ENCODE data around the gene NUP85. TPM values are rescaled to one million over a fixed set of nuclear protein-coding genes. Genes with fewer than 3 reads are reported as not detected.

The NUP85 gene
- total RNA-seq, 1 experiment from 2014 or later: 40.6 TPM

GRCh38 chr17:75208161-75208560, 2.7 kb downstream of the NUP85 start:
- DNase-seq: no peak
- Histone ChIP-seq H4K20me1 (ENCODE audit: insufficient read depth, low read depth, low read length) (peaks cover 4% of the 10 kb centered on the region; the same call in 1 of the 2 replicates), H3K36me3 (ENCODE audit: insufficient read depth, low read length) (peaks cover 34% of the 10 kb centered on the region; the same call in 1 of the 2 replicates), H3K4me3 (ENCODE audit: low read length) (no peak overlapping the region), H3K27ac (ENCODE audit: low read length) (no peak overlapping the region), H3K4me1 (ENCODE audit: low read length) (peaks cover 17% of the 10 kb centered on the region), H3K79me2 (ENCODE audit: low read length) (peaks cover 68% of the 10 kb centered on the region), H2AFZ (ENCODE audit: low read length) (no peak overlapping the region), H3K9me2 (replicated peaks; ENCODE audit: insufficient read depth, low read length) (no peaks in the 10 kb centered on the region), H3K4me2 (ENCODE audit: low read depth, low read length, poor library complexity, severe bottlenecking) (no peak overlapping the region), H3K9me3 (ENCODE audit: low read length) (no peaks in the 10 kb centered on the region), H3K27me3 (ENCODE audit: low read length) (no peaks in the 10 kb centered on the region), H3K9ac (ENCODE audit: low read length) (no peak overlapping the region)

DNA sequence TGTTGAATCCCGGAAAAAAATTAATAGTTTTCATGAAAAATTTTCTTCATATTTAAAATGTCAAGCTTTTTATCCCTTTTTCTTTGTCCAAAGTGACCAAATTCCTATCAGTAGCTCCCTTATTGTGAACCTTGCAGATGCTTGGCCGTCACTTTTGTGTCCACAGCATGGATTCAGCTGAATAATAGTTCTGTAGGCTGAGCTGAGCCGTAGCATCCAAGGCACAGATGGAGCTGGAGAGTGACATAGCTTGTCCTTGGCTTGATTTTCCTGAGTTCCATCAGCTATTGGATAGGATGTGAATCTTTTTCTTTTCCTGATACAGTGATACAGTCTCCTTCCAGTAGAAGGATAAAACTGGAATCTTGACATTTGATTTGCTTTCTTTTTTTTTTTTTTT, 3.6 kb downstream of the NUP85 start:
- Histone ChIP-seq H3K9ac (ENCODE audit: low read length) (no peak overlapping the region), H3K4me1 (ENCODE audit: low read length) (peaks cover 15% of the 10 kb centered on the region), H3K27ac (ENCODE audit: low read length) (no peak overlapping the region), H3K4me2 (ENCODE audit: low read depth, low read length, poor library complexity, severe bottlenecking) (no peak overlapping the region), H3K79me2 (ENCODE audit: low read length) (peaks cover 67% of the 10 kb centered on the region), H2AFZ (ENCODE audit: low read length) (no peak overlapping the region), H4K20me1 (ENCODE audit: insufficient read depth, low read depth, low read length) (peaks cover 4% of the 10 kb centered on the region; the same call in 1 of the 2 replicates), H3K4me3 (ENCODE audit: low read length) (no peak overlapping the region), H3K9me2 (replicated peaks; ENCODE audit: insufficient read depth, low read length) (no peaks in the 10 kb centered on the region), H3K36me3 (ENCODE audit: insufficient read depth, low read length) (peaks cover 38% of the 10 kb centered on the region; the same call in 1 of the 2 replicates), H3K27me3 (ENCODE audit: low read length) (no peaks in the 10 kb centered on the region), H3K9me3 (ENCODE audit: low read length) (no peaks in the 10 kb centered on the region)
- no peak for DNase-seq

DNA sequence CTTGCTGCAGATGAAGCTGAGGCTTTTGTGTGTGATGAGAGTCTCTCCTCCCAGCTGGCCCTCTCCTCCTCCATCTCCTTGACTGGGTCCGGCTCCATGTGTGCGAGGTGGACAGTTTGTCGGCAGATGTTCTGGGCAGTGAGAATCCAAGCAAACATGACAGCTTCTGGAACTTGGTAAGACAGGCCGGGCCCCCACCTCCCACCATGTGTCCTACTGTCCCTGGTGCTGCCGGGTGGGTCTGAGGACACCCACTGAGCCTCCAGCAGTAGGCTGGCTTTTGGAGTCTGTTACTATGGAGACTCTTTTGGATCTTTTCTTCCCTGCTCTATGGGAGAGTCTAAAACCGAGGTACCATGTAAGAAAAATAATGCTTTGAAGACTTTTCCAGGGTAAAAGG, 12.7 kb downstream of the NUP85 start:
- no peaks in the 10 kb centered on the region for H3K9me3 ChIP-seq (ENCODE audit: low read length)
- no peak overlapping the region for H2AFZ ChIP-seq (ENCODE audit: low read length)
- no peak overlapping the region for H3K9ac ChIP-seq (ENCODE audit: low read length)
- H3K4me2 ChIP-seq (ENCODE audit: low read depth, low read length, poor library complexity, severe bottlenecking): no peak overlapping the region
- no peak for DNase-seq
- no peaks in the 10 kb centered on the region for H3K4me1 ChIP-seq (ENCODE audit: low read length)
- peaks cover 9% of the 10 kb centered on the region; the same call in 1 of the 2 replicates for H3K79me2 ChIP-seq (ENCODE audit: low read length)
- H3K27me3 ChIP-seq (ENCODE audit: low read length): no peaks in the 10 kb centered on the region
- H3K4me3 ChIP-seq (ENCODE audit: low read length): no peak overlapping the region
- no peaks in the 10 kb centered on the region for H4K20me1 ChIP-seq (ENCODE audit: insufficient read depth, low read depth, low read length)
- H3K9me2 ChIP-seq (replicated peaks; ENCODE audit: insufficient read depth, low read length): no peaks in the 10 kb centered on the region
- no peak overlapping the region for H3K27ac ChIP-seq (ENCODE audit: low read length)
- H3K36me3 ChIP-seq (ENCODE audit: insufficient read depth, low read length): peaks cover 41% of the 10 kb centered on the region; the same call in 1 of the 2 replicates

GRCh38 chr17:75219815-75220214, 14.3 kb downstream of the NUP85 start:
- H3K27me3 ChIP-seq (ENCODE audit: low read length): no peaks in the 10 kb centered on the region
- H3K9me2 ChIP-seq (replicated peaks; ENCODE audit: insufficient read depth, low read length): no peaks in the 10 kb centered on the region
- H3K4me1 ChIP-seq (ENCODE audit: low read length): no peaks in the 10 kb centered on the region
- H3K36me3 ChIP-seq (ENCODE audit: insufficient read depth, low read length): peaks cover 31% of the 10 kb centered on the region; the same call in 1 of the 2 replicates
- no peak overlapping the region for H2AFZ ChIP-seq (ENCODE audit: low read length)
- no peak overlapping the region for H3K9ac ChIP-seq (ENCODE audit: low read length)
- H3K79me2 ChIP-seq (ENCODE audit: low read length): peaks cover 9% of the 10 kb centered on the region; the same call in 1 of the 2 replicates
- H3K4me2 ChIP-seq (ENCODE audit: low read depth, low read length, poor library complexity, severe bottlenecking): no peak overlapping the region
- no peaks in the 10 kb centered on the region for H4K20me1 ChIP-seq (ENCODE audit: insufficient read depth, low read depth, low read length)
- no peak for DNase-seq
- H3K4me3 ChIP-seq (ENCODE audit: low read length): no peak overlapping the region
- H3K27ac ChIP-seq (ENCODE audit: low read length): no peak overlapping the region
- H3K9me3 ChIP-seq (ENCODE audit: low read length): no peaks in the 10 kb centered on the region

GRCh38 chr17:75225016-75225415, 19.5 kb downstream of the NUP85 start:
- Histone ChIP-seq H3K36me3 (ENCODE audit: insufficient read depth, low read length) (peaks cover 16% of the 10 kb centered on the region; the same call in 1 of the 2 replicates), H4K20me1 (ENCODE audit: insufficient read depth, low read depth, low read length) (no peaks in the 10 kb centered on the region)

GRCh38 chr17:75227729-75228128, 22.2 kb downstream of the NUP85 start:
- no peaks in the 10 kb centered on the region for H3K79me2 ChIP-seq (ENCODE audit: low read length)
- no peak overlapping the region for H2AFZ ChIP-seq (ENCODE audit: low read length)
- no peaks in the 10 kb centered on the region for H3K9me2 ChIP-seq (replicated peaks; ENCODE audit: insufficient read depth, low read length)
- H3K4me1 ChIP-seq (ENCODE audit: low read length): no peaks in the 10 kb centered on the region
- no peak overlapping the region for H3K27ac ChIP-seq (ENCODE audit: low read length)
- H3K4me2 ChIP-seq (ENCODE audit: low read depth, low read length, poor library complexity, severe bottlenecking): no peak overlapping the region
- no peaks in the 10 kb centered on the region for H3K27me3 ChIP-seq (ENCODE audit: low read length)
- no peak overlapping the region for H3K4me3 ChIP-seq (ENCODE audit: low read length)
- no peak for DNase-seq
- no peaks in the 10 kb centered on the region for H3K9me3 ChIP-seq (ENCODE audit: low read length)
- no peaks in the 10 kb centered on the region for H4K20me1 ChIP-seq (ENCODE audit: insufficient read depth, low read depth, low read length)
- no peak overlapping the region for H3K9ac ChIP-seq (ENCODE audit: low read length)
- peaks cover 22% of the 10 kb centered on the region for H3K36me3 ChIP-seq (ENCODE audit: insufficient read depth, low read length)

More at GRCh38 chr17:75225016-75225415, 19.5 kb downstream of the NUP85 start:
- Histone ChIP-seq H3K27me3 (ENCODE audit: low read length) (no peaks in the 10 kb centered on the region), H3K27ac (ENCODE audit: low read length) (no peak overlapping the region), H3K9ac (ENCODE audit: low read length) (no peak overlapping the region), H3K4me1 (ENCODE audit: low read length) (no peaks in the 10 kb centered on the region), H2AFZ (ENCODE audit: low read length) (no peak overlapping the region), H3K79me2 (ENCODE audit: low read length) (no peaks in the 10 kb centered on the region), H3K9me2 (replicated peaks; ENCODE audit: insufficient read depth, low read length) (no peaks in the 10 kb centered on the region), H3K4me2 (ENCODE audit: low read depth, low read length, poor library complexity, severe bottlenecking) (no peak overlapping the region), H3K4me3 (ENCODE audit: low read length) (no peak overlapping the region), H3K9me3 (ENCODE audit: low read length) (no peaks in the 10 kb centered on the region)
- DNase-seq: no peak

DNA sequence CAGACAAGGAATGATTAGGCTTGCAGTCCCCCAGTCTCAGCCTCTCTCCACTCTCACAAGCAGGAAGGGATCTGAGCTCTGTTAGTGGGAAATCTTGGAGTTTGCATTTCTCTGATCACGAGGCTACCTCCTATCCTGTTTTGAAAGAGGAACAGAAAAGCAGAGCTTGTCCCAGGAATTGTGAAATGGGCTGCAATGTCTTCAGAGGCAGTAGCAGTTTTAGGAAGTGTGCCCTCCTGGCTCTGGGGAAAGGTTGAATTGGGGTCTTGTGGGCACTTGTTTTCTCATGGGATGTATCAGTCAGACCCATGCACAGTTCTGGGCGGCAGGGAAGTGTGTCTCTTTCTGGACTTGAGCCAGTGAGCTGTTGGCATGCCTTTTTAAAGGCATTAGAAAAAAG, 22.8 kb downstream of the NUP85 start:
- H3K4me1 ChIP-seq (ENCODE audit: low read length): no peaks in the 10 kb centered on the region
- no peaks in the 10 kb centered on the region for H3K79me2 ChIP-seq (ENCODE audit: low read length)
- peaks cover 22% of the 10 kb centered on the region for H3K36me3 ChIP-seq (ENCODE audit: insufficient read depth, low read length)
- H3K27ac ChIP-seq (ENCODE audit: low read length): no peak overlapping the region
- DNase-seq: no peak
- H3K9me3 ChIP-seq (ENCODE audit: low read length): no peaks in the 10 kb centered on the region
- H2AFZ ChIP-seq (ENCODE audit: low read length): no peak overlapping the region
- H3K9ac ChIP-seq (ENCODE audit: low read length): no peak overlapping the region
- no peak overlapping the region for H3K4me3 ChIP-seq (ENCODE audit: low read length)
- no peaks in the 10 kb centered on the region for H4K20me1 ChIP-seq (ENCODE audit: insufficient read depth, low read depth, low read length)
- no peak overlapping the region for H3K4me2 ChIP-seq (ENCODE audit: low read depth, low read length, poor library complexity, severe bottlenecking)
- no peaks in the 10 kb centered on the region for H3K9me2 ChIP-seq (replicated peaks; ENCODE audit: insufficient read depth, low read length)
- H3K27me3 ChIP-seq (ENCODE audit: low read length): no peaks in the 10 kb centered on the region

DNA sequence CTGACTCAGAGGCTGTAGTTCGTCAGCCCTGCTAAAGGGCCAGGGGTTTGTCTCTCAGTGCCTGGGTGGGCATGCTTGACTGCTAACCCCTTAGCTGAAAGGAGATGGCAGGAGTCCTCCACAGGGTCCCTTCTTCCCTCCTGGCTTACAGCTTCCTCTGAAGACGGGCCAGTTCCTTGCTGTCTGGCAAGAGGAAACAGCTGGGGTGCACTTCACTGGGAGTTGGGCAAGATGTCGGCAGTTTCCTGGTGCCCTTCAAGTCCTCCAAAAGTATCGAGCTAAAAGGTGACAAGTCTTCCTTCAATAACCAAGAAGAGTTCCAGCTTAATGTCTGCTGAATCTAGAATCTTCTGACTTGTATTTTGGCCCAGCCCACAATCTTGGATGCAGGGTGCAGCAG, 23.4 kb downstream of the NUP85 start:
- Histone ChIP-seq H2AFZ (ENCODE audit: low read length) (no peak overlapping the region), H3K9me2 (replicated peaks; ENCODE audit: insufficient read depth, low read length) (no peaks in the 10 kb centered on the region), H3K4me1 (ENCODE audit: low read length) (no peaks in the 10 kb centered on the region), H3K4me2 (ENCODE audit: low read depth, low read length, poor library complexity, severe bottlenecking) (no peak overlapping the region), H3K79me2 (ENCODE audit: low read length) (no peaks in the 10 kb centered on the region), H3K4me3 (ENCODE audit: low read length) (no peak overlapping the region), H3K9ac (ENCODE audit: low read length) (no peak overlapping the region), H3K36me3 (ENCODE audit: insufficient read depth, low read length) (peaks cover 22% of the 10 kb centered on the region), H3K27ac (ENCODE audit: low read length) (no peak overlapping the region), H4K20me1 (ENCODE audit: insufficient read depth, low read depth, low read length) (no peaks in the 10 kb centered on the region), H3K9me3 (ENCODE audit: low read length) (no peaks in the 10 kb centered on the region), H3K27me3 (ENCODE audit: low read length) (no peaks in the 10 kb centered on the region)
- no peak for DNase-seq

- no peak overlapping the region for H3K4me2 ChIP-seq (ENCODE audit: low read depth, low read length, poor library complexity, severe bottlenecking)
- no peak overlapping the region for H3K9ac ChIP-seq (ENCODE audit: low read length)
- no peak overlapping the region for H3K4me3 ChIP-seq (ENCODE audit: low read length)
- H3K36me3 ChIP-seq (ENCODE audit: insufficient read depth, low read length): peaks cover 31% of the 10 kb centered on the region
- no peaks in the 10 kb centered on the region for H4K20me1 ChIP-seq (ENCODE audit: insufficient read depth, low read depth, low read length)
- no peaks in the 10 kb centered on the region for H3K27me3 ChIP-seq (ENCODE audit: low read length)
- DNase-seq: no peak
- no peak overlapping the region for H3K27ac ChIP-seq (ENCODE audit: low read length)
- H3K79me2 ChIP-seq (ENCODE audit: low read length): no peaks in the 10 kb centered on the region
- H3K9me2 ChIP-seq (replicated peaks; ENCODE audit: insufficient read depth, low read length): no peaks in the 10 kb centered on the region
- H3K4me1 ChIP-seq (ENCODE audit: low read length): no peaks in the 10 kb centered on the region
- no peaks in the 10 kb centered on the region for H3K9me3 ChIP-seq (ENCODE audit: low read length)
- no peak overlapping the region for H2AFZ ChIP-seq (ENCODE audit: low read length)
These were observed 25.6 kb downstream of the NUP85 start for GRCh38 chr17:75231071-75231470.
